ENCODE data around the gene RASGEF1C.

The RASGEF1C gene

GRCh38 chr5:180157866-180158265 is 51.1 kb downstream of the RASGEF1C start:
- Histone ChIP-seq H3K4me3 (ENCODE audit: low read depth, low read length) (no peak overlapping the region), H3K27ac (ENCODE audit: extremely low read depth, low read depth, low read length) (no peak overlapping the region), H3K4me1 (ENCODE audit: control insufficient read depth, insufficient read depth, low read length) (no peaks in the 10 kb centered on the region), H3K36me3 (ENCODE audit: control insufficient read depth in 2 of 2, insufficient read depth in 1 of 2, low read length in 2 of 2) (no peaks in the 10 kb centered on the region), H3K9me3 (ENCODE audit: control insufficient read depth, insufficient read depth, low read depth, low read length) (no peaks in the 10 kb centered on the region)
- ChIA-PET POLR2A (no interaction called here), CTCF (no interaction called here)
- TF ChIP-seq ZBTB7A (tag by site-specific recombination; IDR thresholded peaks at IDR 0.05; ENCODE audit: low read depth): no peak
- no peak for TF ChIP-seq ZNF670 (tag by site-specific recombination; IDR thresholded peaks at IDR 0.05; ENCODE audit: low read depth)
- no peak for TF ChIP-seq ZNF394 (tag by site-specific recombination; IDR thresholded peaks at IDR 0.05; ENCODE audit: borderline replicate concordance)
- no peak for TF ChIP-seq ZNF645 (tag by site-specific recombination; IDR thresholded peaks at IDR 0.05)
- TF ChIP-seq ZNF677 (tag by site-specific recombination; IDR thresholded peaks at IDR 0.05): no peak
- no peak for TF ChIP-seq ZNF157 (tag by site-specific recombination; IDR thresholded peaks at IDR 0.05)

GRCh38 chr5:180156141-180156540 is 52.9 kb downstream of the RASGEF1C start:
- Histone ChIP-seq H3K4me1 (ENCODE audit: control insufficient read depth, insufficient read depth, low read length) (no peaks in the 10 kb centered on the region), H3K9me3 (ENCODE audit: control insufficient read depth, insufficient read depth, low read depth, low read length) (no peaks in the 10 kb centered on the region), H3K36me3 (ENCODE audit: control insufficient read depth in 2 of 2, insufficient read depth in 1 of 2, low read length in 2 of 2) (no peaks in the 10 kb centered on the region), H3K27ac (ENCODE audit: extremely low read depth, low read depth, low read length) (no peak overlapping the region), H3K4me3 (ENCODE audit: low read depth, low read length) (no peak overlapping the region)
- TF ChIP-seq HIC1 (tag by site-specific recombination; IDR thresholded peaks at IDR 0.05) (no peak), ZNF530 (tag by site-specific recombination; IDR thresholded peaks at IDR 0.05; ENCODE audit: low read depth) (no peak), SALL2 (tag by site-specific recombination; IDR thresholded peaks at IDR 0.05; ENCODE audit: borderline replicate concordance) (no peak), SP2 (tag by site-specific recombination; IDR thresholded peaks at IDR 0.05) (no peak), SP7 (tag by site-specific recombination; IDR thresholded peaks at IDR 0.05) (no peak), ZNF658 (tag by site-specific recombination; IDR thresholded peaks at IDR 0.05) (no peak), ZNF521 (tag by site-specific recombination; IDR thresholded peaks at IDR 0.05) (no peak), TCF7L2 (IDR thresholded peaks at IDR 0.05; ENCODE audit: borderline replicate concordance, low read depth, low read length) (no peak), OSR2 (tag by site-specific recombination; IDR thresholded peaks at IDR 0.05) (no peak), ZNF548 (tag by site-specific recombination; IDR thresholded peaks at IDR 0.05) (no peak), FEZF1 (tag by site-specific recombination; IDR thresholded peaks at IDR 0.05) (no peak), ZNF266 (tag by site-specific recombination; IDR thresholded peaks at IDR 0.05; ENCODE audit: low read depth) (no peak), ZNF157 (tag by site-specific recombination; IDR thresholded peaks at IDR 0.05) (no peak), ZNF473 (tag by site-specific recombination; IDR thresholded peaks at IDR 0.05) (no peak)
- TF ChIP-seq, protein P1, sequence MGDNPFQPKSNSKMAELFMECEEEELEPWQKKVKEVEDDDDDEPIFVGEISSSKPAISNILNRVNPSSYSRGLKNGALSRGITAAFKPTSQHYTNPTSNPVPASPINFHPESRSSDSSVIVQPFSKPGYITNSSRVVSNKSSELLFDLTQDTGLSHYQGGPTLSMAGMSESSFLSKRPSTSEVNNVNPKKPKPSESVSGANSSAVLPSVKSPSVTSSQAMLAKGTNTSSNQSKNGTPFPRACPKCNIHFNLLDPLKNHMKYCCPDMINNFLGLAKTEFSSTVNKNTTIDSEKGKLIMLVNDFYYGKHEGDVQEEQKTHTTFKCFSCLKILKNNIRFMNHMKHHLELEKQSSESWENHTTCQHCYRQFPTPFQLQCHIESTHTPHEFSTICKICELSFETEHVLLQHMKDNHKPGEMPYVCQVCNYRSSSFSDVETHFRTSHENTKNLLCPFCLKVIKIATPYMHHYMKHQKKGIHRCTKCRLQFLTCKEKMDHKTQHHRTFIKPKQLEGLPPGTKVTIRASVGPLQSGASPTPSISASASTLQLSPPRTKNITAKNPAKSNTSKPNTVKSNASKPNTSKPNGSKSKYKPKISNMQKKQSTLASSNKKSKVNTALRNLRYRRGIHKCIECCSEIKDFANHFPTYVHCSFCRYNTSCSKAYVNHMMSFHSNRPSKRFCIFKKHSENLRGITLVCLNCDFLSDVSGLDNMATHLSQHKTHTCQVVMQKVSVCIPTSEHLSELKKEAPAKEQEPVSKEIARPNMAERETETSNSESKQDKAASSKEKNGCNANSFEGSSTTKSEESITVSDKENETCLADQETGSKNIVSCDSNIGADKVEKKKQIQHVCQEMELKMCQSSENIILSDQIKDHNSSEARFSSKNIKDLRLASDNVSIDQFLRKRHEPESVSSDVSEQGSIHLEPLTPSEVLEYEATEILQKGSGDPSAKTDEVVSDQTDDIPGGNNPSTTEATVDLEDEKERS (tag by site-specific recombination; IDR thresholded peaks at IDR 0.05): no peak
- TF ChIP-seq, protein P2, sequence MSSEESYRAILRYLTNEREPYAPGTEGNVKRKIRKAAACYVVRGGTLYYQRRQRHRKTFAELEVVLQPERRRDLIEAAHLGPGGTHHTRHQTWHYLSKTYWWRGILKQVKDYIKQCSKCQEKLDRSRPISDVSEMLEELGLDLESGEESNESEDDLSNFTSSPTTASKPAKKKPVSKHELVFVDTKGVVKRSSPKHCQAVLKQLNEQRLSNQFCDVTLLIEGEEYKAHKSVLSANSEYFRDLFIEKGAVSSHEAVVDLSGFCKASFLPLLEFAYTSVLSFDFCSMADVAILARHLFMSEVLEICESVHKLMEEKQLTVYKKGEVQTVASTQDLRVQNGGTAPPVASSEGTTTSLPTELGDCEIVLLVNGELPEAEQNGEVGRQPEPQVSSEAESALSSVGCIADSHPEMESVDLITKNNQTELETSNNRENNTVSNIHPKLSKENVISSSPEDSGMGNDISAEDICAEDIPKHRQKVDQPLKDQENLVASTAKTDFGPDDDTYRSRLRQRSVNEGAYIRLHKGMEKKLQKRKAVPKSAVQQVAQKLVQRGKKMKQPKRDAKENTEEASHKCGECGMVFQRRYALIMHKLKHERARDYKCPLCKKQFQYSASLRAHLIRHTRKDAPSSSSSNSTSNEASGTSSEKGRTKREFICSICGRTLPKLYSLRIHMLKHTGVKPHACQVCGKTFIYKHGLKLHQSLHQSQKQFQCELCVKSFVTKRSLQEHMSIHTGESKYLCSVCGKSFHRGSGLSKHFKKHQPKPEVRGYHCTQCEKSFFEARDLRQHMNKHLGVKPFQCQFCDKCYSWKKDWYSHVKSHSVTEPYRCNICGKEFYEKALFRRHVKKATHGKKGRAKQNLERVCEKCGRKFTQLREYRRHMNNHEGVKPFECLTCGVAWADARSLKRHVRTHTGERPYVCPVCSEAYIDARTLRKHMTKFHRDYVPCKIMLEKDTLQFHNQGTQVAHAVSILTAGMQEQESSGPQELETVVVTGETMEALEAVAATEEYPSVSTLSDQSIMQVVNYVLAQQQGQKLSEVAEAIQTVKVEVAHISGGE (tag by site-specific recombination; conservative IDR thresholded peaks at IDR 0.05; ENCODE audit: low read depth): no peak
- TF ChIP-seq, protein P3, sequence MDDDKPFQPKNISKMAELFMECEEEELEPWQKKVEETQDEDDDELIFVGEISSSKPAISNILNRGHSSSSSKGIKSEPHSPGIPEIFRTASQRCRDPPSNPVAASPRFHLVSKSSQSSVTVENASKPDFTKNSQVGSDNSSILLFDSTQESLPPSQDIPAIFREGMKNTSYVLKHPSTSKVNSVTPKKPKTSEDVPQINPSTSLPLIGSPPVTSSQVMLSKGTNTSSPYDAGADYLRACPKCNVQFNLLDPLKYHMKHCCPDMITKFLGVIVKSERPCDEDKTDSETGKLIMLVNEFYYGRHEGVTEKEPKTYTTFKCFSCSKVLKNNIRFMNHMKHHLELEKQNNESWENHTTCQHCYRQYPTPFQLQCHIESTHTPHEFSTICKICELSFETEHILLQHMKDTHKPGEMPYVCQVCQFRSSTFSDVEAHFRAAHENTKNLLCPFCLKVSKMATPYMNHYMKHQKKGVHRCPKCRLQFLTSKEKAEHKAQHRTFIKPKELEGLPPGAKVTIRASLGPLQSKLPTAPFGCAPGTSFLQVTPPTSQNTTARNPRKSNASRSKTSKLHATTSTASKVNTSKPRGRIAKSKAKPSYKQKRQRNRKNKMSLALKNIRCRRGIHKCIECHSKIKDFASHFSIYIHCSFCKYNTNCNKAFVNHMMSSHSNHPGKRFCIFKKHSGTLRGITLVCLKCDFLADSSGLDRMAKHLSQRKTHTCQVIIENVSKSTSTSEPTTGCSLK (tag by site-specific recombination; IDR thresholded peaks at IDR 0.05): no peak
- CTCF ChIA-PET: no interaction called here
- POLR2A ChIA-PET: no interaction called here
